HG03025 (cell line): ENCODE measurements around the gene COL19A1.
"Not testable (repeated sequence)": the region's sequence is repeated elsewhere in the genome, so short reads cannot be mapped to it uniquely, and the experiment has no call there.

Experiments
- ATAC-seq: cut with Tn5 transposase; IDR thresholded peaks from one replicate; pipeline ENCODE4 v1.9.1; 2021; ENCODE audit warnings: mild to moderate bottlenecking, moderate library complexity; ENCODE audit not compliant: unreplicated experiment, low FRiP score

Gene COL19A1

GRCh38 chr6:69866351-69866769, at the start of gene COL19A1:
COL19A1 (plus strand) TSS chr6:69866556; CDS start chr6:69879568, 13,012 bp downstream.
- peak; percentile 50 for ATAC-seq

DNA sequence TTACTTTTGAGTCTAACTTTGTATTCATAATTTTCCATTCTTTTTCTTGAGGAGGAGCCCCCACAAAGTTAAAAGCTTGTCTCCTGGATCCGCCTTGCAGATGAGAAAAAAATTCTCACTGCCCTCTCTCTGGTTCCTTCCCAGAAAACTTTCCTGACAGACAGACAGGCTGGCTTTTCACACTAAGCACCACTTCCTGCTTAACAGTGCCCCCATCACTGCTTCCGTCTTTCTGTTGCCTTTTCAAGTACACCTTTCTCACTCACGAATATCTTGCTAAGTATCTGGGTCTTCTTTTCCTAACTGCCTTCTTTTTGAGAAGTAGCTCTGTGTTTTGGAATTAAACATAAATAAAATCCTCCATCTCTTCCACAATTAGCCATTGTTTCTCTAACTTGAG, 49.8 kb upstream of the COL19A1 start:
- peak; percentile 34 for ATAC-seq

- ATAC-seq, result no peak
These were observed 49.0 kb upstream of the COL19A1 start for GRCh38 chr6:69817358-69817757.

- ATAC-seq, result no peak
These were observed 48.0 kb upstream of the COL19A1 start for GRCh38 chr6:69818223-69818930.

DNA sequence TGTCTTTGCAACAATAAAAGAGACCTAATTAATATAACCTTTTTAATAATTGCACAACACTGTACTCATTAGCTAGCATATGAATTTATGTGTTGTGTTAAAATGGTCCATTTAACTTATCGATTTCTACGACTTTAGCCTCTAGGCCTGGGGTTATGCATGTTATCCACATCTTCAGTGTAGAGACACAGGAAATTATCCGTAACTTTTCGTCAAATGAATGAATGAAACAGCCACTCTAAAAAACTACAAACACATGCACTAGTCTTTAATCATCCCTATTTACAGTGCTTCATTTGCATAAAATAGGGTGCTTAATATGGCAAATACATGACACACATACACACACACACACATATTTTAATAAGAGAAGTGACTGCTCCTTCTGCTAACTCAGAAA, 47.2 kb upstream of the COL19A1 start:
- no peak for ATAC-seq

DNA sequence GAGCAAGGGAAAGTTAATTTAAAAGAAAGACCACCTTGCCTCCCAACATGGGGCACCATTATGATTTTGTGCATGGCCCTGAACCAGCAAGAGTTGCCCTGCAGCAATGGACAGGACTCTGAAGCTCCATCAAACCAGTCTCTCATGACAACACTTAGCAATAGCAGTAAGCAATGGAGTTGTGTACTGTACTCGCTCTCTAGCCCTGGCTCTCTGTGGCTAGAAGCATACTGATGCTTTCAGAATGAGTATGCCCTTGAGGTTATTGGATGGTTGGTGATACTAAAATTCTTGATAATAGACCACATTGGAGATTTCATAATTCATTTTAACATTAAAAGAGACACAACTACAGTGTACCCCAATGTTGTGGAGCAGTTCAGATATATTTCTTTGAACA, 46.3 kb upstream of the COL19A1 start:
- no peak for ATAC-seq

DNA sequence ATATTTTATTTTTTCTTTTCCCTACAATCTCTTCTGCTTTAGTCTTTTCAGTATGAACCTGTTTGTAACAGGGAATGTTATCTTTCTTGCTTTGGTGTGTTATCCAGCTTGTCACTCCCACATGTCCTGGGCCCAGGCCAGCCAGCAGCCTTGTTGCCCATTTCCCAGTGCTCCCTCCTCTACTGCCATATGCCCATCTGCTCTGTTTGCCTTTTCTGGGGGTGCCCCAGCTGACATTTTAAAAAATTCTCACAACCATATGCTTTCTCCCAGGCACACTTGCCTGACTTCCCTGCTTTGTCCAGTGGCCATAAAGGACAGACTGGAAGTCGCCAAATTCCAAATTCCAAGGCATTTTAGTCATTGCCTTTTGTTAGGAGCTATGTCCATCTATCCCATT, 45.9 kb upstream of the COL19A1 start:
- no peak for ATAC-seq

DNA sequence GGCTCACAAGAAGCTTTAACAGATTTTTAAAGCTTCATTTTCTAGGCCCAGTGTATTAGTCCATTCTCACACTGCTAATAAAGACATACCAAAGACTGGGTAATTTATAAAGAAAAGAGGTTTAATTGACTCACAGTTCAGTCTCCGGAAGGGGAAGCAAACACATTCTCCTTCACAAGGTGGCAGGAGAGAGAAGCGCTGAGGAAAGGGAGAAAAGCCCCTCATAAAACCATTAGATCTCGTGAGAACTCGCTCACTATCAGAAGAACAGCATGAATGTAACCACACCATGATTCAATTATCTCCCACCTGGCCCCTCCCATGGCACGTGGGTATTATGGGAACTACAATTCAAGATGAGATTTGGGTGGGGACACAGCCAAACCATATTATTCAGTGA, 42.0 kb upstream of the COL19A1 start:
- ATAC-seq, result not testable (repeated sequence)

GRCh38 chr6:69825904-69826303, 40.5 kb upstream of the COL19A1 start:
- ATAC-seq, result no peak

- no peak for ATAC-seq
These were observed 39.0 kb upstream of the COL19A1 start for GRCh38 chr6:69827276-69827893.

DNA sequence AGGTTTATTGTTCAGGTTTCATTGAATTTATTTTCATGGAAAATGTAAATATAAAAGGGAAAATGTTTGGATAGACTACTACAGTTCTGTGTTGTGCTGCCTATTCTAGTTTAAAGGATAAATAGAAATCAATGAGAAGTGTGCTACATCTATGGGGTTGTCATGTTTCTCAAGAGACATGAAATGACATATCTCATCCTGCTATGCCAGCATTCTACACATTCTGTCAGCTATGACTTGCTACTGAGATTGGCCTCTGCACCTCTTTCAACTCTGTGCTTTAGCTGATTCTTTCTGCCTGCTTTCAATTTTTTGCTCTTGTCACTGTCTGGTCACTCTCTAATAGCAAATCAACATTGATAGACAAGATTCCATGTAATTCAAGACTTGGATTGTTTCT, 33.8 kb upstream of the COL19A1 start:
- ATAC-seq, result no peak

DNA sequence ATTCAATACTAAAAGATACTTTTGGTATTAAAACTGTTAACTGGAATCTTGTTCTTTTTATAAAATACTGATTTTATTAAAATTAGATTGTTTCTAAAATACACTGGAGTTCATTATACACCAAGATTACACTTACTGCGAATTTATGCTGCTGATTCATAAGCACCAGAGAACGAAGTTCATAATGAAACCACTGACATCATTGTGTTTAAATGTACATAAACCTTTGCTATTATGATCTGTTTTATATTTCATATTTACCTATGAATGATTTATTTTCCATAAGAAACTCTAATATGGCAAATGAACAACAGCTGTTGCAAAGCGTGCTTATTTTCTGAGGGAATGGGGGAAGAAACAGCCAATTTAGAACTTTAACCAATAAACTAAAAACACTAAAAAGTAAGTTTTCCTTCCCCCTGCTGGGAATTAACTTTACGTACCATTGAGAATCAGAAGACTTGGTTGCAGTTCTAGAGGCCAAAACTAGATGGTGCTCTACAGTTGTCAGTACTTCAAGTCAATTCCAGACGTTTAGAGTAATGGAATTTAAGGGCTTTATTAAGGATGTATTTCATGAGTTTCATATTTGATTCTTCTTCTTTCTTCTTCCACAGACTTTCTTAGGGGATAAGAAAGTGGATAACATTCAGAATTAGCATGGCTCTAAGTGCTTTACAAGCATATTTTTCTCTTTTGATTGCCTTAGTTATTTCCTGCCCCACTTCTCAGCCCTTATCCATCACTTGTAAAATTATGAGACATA, 30.8 kb upstream of the COL19A1 start:
- ATAC-seq, result no peak

- no peak for ATAC-seq
These were observed 24.5 kb upstream of the COL19A1 start for GRCh38 chr6:69841862-69842261.

- no peak for ATAC-seq
These were observed 23.2 kb upstream of the COL19A1 start for GRCh38 chr6:69843189-69843588.

DNA sequence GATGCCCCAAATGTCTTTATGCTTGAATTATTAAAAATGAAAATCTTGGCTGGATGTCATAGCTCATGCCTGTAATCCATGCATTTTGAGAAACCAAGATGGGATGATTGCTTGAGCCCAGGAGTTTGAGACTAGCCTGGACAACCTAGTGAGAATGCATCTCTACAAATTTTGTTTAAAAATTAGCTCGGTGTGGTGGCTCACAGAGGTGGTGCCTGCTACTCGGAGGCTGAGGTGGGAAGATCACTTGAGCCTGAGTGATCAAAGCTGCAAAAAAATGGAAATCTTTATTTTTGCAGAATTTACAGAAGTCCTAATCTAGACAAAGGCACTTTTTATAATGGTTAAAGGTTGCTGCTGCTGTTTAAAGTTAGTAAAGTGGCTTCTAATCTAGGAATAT, 20.0 kb upstream of the COL19A1 start:
- ATAC-seq, result no peak

- ATAC-seq, result no peak
These were observed 19.4 kb upstream of the COL19A1 start for GRCh38 chr6:69846770-69847491.

DNA sequence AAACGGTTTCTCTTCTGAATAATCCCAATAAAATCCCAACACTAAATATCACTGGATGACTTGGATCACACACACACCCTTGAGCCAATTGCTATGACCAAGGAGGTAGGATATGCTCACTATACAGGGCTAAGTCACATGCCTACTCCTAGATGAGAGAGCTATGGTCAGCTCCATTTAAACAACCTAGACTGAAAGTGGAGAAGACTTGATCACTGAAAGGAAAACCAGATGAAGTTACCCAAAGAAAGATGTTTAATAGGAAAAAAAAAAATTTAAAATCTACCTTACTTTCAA, 18.9 kb upstream of the COL19A1 start:
- no peak for ATAC-seq

DNA sequence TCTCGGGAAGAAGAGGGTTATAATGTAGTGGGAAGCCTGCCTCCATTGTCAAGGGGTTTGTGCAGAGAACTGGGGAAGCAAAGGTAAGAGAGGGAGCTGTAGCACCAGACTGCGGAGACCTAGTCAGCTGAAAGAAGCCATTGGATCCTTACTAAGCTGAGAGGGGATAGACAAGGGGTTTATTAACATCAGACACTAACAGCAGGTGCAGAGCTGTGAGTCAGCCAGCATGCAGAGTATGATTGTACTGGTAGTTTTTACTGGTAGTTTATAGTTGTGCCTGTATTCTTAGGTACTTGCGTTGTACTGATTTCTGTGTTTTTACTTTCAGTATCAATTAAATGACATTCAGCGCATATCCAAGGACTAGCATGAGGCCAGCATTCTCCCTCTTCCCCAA, 17.8 kb upstream of the COL19A1 start:
- no peak for ATAC-seq

DNA sequence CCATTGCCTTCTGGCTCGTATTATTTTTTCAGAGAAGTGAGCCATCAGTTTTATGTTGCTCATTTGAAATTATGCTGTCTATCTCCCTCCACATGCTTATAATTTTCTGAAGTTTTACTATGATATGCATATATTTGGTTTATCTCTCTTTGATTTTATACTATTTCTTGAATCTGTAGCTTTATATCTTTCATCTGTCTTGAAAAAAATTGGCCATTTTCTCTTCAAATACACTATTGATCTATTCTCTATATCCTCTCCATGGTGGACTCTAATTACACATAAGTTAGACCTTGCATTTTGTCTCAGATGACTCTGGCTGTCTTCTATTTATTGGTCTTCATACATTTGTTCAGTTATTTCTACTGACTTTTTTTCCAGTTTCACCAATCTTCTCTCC, 13.7 kb upstream of the COL19A1 start:
- ATAC-seq, result no peak

GRCh38 chr6:69861986-69862385, 4.4 kb upstream of the COL19A1 start:
- ATAC-seq, result no peak

- no peak for ATAC-seq
These were observed 2.6 kb upstream of the COL19A1 start for GRCh38 chr6:69863766-69864165.
